ENCODE measurements around the gene AURKA. TPM values are rescaled to one million over a fixed set of nuclear protein-coding genes. Genes with fewer than 3 reads are reported as not detected.

The AURKA gene
- total and polyA plus RNA-seq, 4 donors: 7.9 to 10.0 (median 9.3) TPM

- WGBS (ENCODE audit: insufficient coverage): 26% methylated on average over 2 of the region's 6 CpGs
- no peak for DNase-seq (ENCODE audit: low read depth in 4 of 6, low spot score in 6 of 6)
- Histone ChIP-seq H3K4me1 (ENCODE audit: control insufficient read depth, insufficient read depth, low read length) (no peaks in the 10 kb centered on the region), H3K4me3 (ENCODE audit: low read depth, low read length) (no peak overlapping the region), H3K36me3 (ENCODE audit: control insufficient read depth, insufficient read depth, low read length) (peaks cover 10% of the 10 kb centered on the region), H3K9me3 (ENCODE audit: control insufficient read depth, insufficient read depth, low read length) (no peaks in the 10 kb centered on the region), H3K27me3 (ENCODE audit: control insufficient read depth, insufficient read depth, low read length) (no peaks in the 10 kb centered on the region), H3K27ac (ENCODE audit: low read depth, low read length) (no peak overlapping the region)
Measured at GRCh38 chr20:56368351-56369134, 23.5 kb downstream of the AURKA start.

- Histone ChIP-seq H3K27me3 (ENCODE audit: control insufficient read depth, insufficient read depth, low read length) (no peaks in the 10 kb centered on the region), H3K4me1 (ENCODE audit: control insufficient read depth, insufficient read depth, low read length) (peaks cover 24% of the 10 kb centered on the region), H3K36me3 (ENCODE audit: control insufficient read depth, insufficient read depth, low read length) (peaks cover 25% of the 10 kb centered on the region), H3K9me3 (ENCODE audit: control insufficient read depth, insufficient read depth, low read length) (no peaks in the 10 kb centered on the region), H3K27ac (ENCODE audit: low read depth, low read length) (no peak overlapping the region), H3K4me3 (ENCODE audit: low read depth, low read length) (no peak overlapping the region)
- WGBS (ENCODE audit: insufficient coverage): 88% methylated on average over 4 of the region's 6 CpGs
- no peak for DNase-seq (ENCODE audit: low read depth in 4 of 6, low spot score in 6 of 6)
Measured at GRCh38 chr20:56363491-56363890, 28.5 kb downstream of the AURKA start.

GRCh38 chr20:56362833-56363413 lies 29.1 kb downstream of the AURKA start:
- Histone ChIP-seq H3K4me1 (ENCODE audit: control insufficient read depth, insufficient read depth, low read length) (peaks cover 24% of the 10 kb centered on the region), H3K4me3 (ENCODE audit: low read depth, low read length) (no peak overlapping the region), H3K27ac (ENCODE audit: low read depth, low read length) (no peak overlapping the region), H3K27me3 (ENCODE audit: control insufficient read depth, insufficient read depth, low read length) (no peaks in the 10 kb centered on the region), H3K9me3 (ENCODE audit: control insufficient read depth, insufficient read depth, low read length) (no peaks in the 10 kb centered on the region), H3K36me3 (ENCODE audit: control insufficient read depth, insufficient read depth, low read length) (peaks cover 25% of the 10 kb centered on the region)
- 61% methylated on average over 2 of the region's 8 CpGs for WGBS (ENCODE audit: insufficient coverage)
- no peak for DNase-seq (ENCODE audit: low read depth in 4 of 6, low spot score in 6 of 6)

- no peak overlapping the region for H3K4me3 ChIP-seq (ENCODE audit: low read depth, low read length)
- no peaks in the 10 kb centered on the region for H3K27me3 ChIP-seq (ENCODE audit: control insufficient read depth, insufficient read depth, low read length)
- peaks cover 22% of the 10 kb centered on the region for H3K36me3 ChIP-seq (ENCODE audit: control insufficient read depth, insufficient read depth, low read length)
- WGBS (ENCODE audit: insufficient coverage): no CpG with 5 or more reads among the region's 8 CpGs
- no peak overlapping the region for H3K27ac ChIP-seq (ENCODE audit: low read depth, low read length)
- no peak for DNase-seq (ENCODE audit: low read depth in 4 of 6, low spot score in 6 of 6)
- peaks cover 24% of the 10 kb centered on the region for H3K4me1 ChIP-seq (ENCODE audit: control insufficient read depth, insufficient read depth, low read length)
- no peaks in the 10 kb centered on the region for H3K9me3 ChIP-seq (ENCODE audit: control insufficient read depth, insufficient read depth, low read length)
Measured at GRCh38 chr20:56361900-56362299, 30.1 kb downstream of the AURKA start.

- no peaks in the 10 kb centered on the region for H3K27me3 ChIP-seq (ENCODE audit: control insufficient read depth, insufficient read depth, low read length)
- peak in 2 of 6 donors; percentile 20 to 40 for DNase-seq (ENCODE audit: low read depth in 4 of 6, low spot score in 6 of 6)
- peaks cover 24% of the 10 kb centered on the region for H3K4me1 ChIP-seq (ENCODE audit: control insufficient read depth, insufficient read depth, low read length)
- 70% methylated on average over 7 of the region's 8 CpGs for WGBS (ENCODE audit: insufficient coverage)
- H3K9me3 ChIP-seq (ENCODE audit: control insufficient read depth, insufficient read depth, low read length): no peaks in the 10 kb centered on the region
- no peak overlapping the region for H3K27ac ChIP-seq (ENCODE audit: low read depth, low read length)
- no peak overlapping the region for H3K4me3 ChIP-seq (ENCODE audit: low read depth, low read length)
- peaks cover 22% of the 10 kb centered on the region for H3K36me3 ChIP-seq (ENCODE audit: control insufficient read depth, insufficient read depth, low read length)
Measured at GRCh38 chr20:56360908-56361205, 31.2 kb downstream of the AURKA start.

- Histone ChIP-seq H3K4me1 (ENCODE audit: control insufficient read depth, insufficient read depth, low read length) (peaks cover 24% of the 10 kb centered on the region), H3K36me3 (ENCODE audit: control insufficient read depth, insufficient read depth, low read length) (peaks cover 17% of the 10 kb centered on the region), H3K27me3 (ENCODE audit: control insufficient read depth, insufficient read depth, low read length) (no peaks in the 10 kb centered on the region), H3K4me3 (ENCODE audit: low read depth, low read length) (peak overlapping the region; percentile 71), H3K9me3 (ENCODE audit: control insufficient read depth, insufficient read depth, low read length) (no peaks in the 10 kb centered on the region), H3K27ac (ENCODE audit: low read depth, low read length) (no peak overlapping the region)
- WGBS (ENCODE audit: insufficient coverage): 56% methylated on average over 12 of the region's 14 CpGs
- no peak for DNase-seq (ENCODE audit: low read depth in 4 of 6, low spot score in 6 of 6)
Measured at GRCh38 chr20:56360133-56360907, 31.7 kb downstream of the AURKA start.

- peak overlapping the region; percentile 71 for H3K4me3 ChIP-seq (ENCODE audit: low read depth, low read length)
- DNase-seq (ENCODE audit: low read depth in 4 of 6, low spot score in 6 of 6): peak in 2 of 6 donors; percentile 76 to 78
- peak overlapping the region; percentile 75 for H3K27ac ChIP-seq (ENCODE audit: low read depth, low read length)
- peaks cover 24% of the 10 kb centered on the region for H3K4me1 ChIP-seq (ENCODE audit: control insufficient read depth, insufficient read depth, low read length)
- no peaks in the 10 kb centered on the region for H3K9me3 ChIP-seq (ENCODE audit: control insufficient read depth, insufficient read depth, low read length)
- H3K36me3 ChIP-seq (ENCODE audit: control insufficient read depth, insufficient read depth, low read length): peaks cover 15% of the 10 kb centered on the region
- no peaks in the 10 kb centered on the region for H3K27me3 ChIP-seq (ENCODE audit: control insufficient read depth, insufficient read depth, low read length)
- WGBS (ENCODE audit: insufficient coverage): 7% methylated on average over 50 of the region's 51 CpGs
Measured at GRCh38 chr20:56359212-56360132, 32.5 kb downstream of the AURKA start.

- no peaks in the 10 kb centered on the region for H3K27me3 ChIP-seq (ENCODE audit: control insufficient read depth, insufficient read depth, low read length)
- under 1% methylated on average over 62 of the region's 63 CpGs for WGBS (ENCODE audit: insufficient coverage)
- peaks cover 15% of the 10 kb centered on the region for H3K36me3 ChIP-seq (ENCODE audit: control insufficient read depth, insufficient read depth, low read length)
- H3K4me1 ChIP-seq (ENCODE audit: control insufficient read depth, insufficient read depth, low read length): peaks cover 24% of the 10 kb centered on the region
- H3K27ac ChIP-seq (ENCODE audit: low read depth, low read length): peak within 1 kb of the TSS; percentile 75
- H3K4me3 ChIP-seq (ENCODE audit: low read depth, low read length): peak within 1 kb of the TSS; percentile 71
- DNase-seq (ENCODE audit: low read depth in 4 of 6, low spot score in 6 of 6): peak in 5 of 6 donors; percentile 77 to 97 (median 88)
- no peaks in the 10 kb centered on the region for H3K9me3 ChIP-seq (ENCODE audit: control insufficient read depth, insufficient read depth, low read length)
Measured at GRCh38 chr20:56358600-56359211, 33.3 kb downstream of the AURKA start, which contains the start of gene FAM210B. TSS of gene FAM210B (plus strand) at chr20:56358974. CDS start at chr20:56359006, 32 bp downstream.

Measured in spinal cord (tissue), 10 donors.